NCI-H2029 (cell line): ENCODE results near the gene G3BP1.
A peak's percentile ranks its signal among the peaks of the same experiment; 100 is the strongest.
"Not testable (repeated sequence)": the region's sequence is repeated elsewhere in the genome, so short reads cannot be mapped to it uniquely, and the experiment has no call there.

Experiments
- DNase-seq: peaks from one replicate; lab custom pipeline; 2025; lab: John Stamatoyannopoulos, UW

The G3BP1 gene

GRCh38 chr5:151771259-151772028 is at the start of gene G3BP1:
Gene G3BP1, plus strand, starts transcription at chr5:151771954. Its CDS starts 14,667 bp downstream, at chr5:151786621.
- peak; percentile 100 for DNase-seq

GRCh38 chr5:151722546-151722945 is 49.2 kb upstream of the G3BP1 start:
- DNase-seq = no peak

- DNase-seq = no peak
These were observed 47.4 kb upstream of the G3BP1 start for GRCh38 chr5:151724360-151724759.

DNA sequence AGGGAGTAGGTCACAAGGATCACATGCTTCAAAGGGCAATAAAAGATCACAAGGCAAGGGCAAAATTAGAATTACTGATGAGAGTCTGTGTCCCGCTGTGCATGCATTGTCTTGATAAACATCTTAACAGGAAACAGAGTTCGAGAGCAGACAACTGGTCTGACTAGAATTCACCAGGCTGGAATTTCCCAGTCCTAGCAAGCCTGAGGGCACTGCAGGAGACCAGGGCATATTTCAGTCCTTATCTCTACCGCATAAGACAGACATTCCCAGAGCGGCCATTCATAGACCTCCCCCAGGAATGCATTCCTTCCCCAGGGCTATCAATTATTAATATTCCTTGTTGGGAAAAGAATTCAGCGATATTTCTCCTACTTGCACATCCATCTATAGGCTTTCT is 42.2 kb upstream of the G3BP1 start:
- DNase-seq = not testable (repeated sequence)

DNA sequence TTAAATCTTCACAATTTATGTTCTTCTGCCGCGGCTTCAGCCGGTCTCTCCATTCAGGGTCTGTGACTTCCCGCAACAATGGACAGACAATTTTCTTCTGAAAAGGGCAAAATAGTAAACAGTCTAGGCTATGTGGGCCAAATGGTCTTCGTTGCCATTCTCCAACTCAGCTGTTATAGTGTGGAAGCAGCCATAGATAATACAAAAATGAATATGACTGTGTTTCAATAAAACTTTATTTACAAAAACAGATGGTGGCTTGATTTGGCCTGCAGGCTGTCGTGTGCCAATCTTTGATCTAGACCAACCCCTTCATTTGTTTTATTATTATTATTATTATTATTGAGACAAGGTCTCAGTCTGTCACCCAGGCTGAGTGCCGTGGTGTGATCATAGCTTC is 41.4 kb upstream of the G3BP1 start:
- DNase-seq = no peak

- DNase-seq = no peak
These were observed 38.2 kb upstream of the G3BP1 start for GRCh38 chr5:151733358-151734063.

GRCh38 chr5:151734064-151734408 is 37.7 kb upstream of the G3BP1 start:
- DNase-seq = no peak

- no peak for DNase-seq
These were observed 36.1 kb upstream of the G3BP1 start for GRCh38 chr5:151735646-151736045.

GRCh38 chr5:151737431-151737830 is 34.3 kb upstream of the G3BP1 start:
- no peak for DNase-seq

DNA sequence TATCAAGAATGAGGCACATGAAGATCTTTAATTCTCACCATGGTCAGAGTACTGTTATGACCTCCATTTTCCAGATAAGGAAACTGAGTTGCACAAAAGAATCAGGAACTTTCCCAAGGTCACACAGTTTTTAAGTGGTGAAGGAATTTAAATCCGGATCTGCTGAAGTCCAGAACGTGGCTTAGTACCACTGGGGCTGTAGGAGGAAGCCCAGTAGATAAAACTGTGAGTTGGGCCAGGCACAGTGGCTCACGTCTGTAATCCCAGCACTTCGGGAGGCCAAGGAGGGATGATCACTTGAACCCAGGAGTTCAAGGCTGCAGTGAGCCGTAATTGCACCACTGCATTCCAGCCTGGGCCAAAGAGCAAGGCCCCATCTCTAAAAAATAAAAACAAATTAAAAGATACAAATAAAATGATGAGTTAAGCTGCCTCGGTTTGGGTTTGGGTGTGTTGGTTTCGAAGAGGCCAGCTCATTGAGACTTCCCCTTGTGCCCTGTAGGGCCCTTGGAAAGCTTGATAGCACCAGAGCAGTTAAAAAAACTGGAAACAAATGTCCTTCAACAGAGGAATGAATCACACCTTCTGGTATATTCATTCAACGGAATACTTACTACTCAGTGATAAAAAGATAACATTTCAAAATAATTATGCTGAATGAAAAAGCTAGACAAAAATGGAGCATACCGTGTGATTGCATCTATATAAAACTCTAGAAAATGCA is 33.5 kb upstream of the G3BP1 start:
- DNase-seq = no peak

DNA sequence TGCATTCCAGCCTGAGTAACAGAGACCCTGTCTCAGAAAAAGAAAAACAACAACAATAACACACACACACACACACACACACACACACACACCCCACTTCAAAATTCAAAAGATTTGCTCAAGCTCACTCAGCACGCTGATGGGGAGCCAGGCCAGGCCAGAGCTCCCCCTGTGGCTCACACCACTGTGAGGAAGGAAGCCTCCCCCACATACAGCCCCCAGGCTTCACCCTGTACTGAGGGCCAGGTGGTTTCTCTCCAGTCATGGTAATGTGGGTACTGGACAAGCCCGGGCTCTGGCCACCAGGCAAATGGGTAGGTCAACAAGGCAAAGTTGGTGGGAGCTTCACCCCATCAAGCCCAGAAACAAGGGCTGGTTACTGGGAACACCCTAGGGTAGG is 32.4 kb upstream of the G3BP1 start:
- no peak for DNase-seq

GRCh38 chr5:151739939-151740335 is 31.8 kb upstream of the G3BP1 start:
- DNase-seq = no peak

- peak; percentile 3 for DNase-seq
These were observed 31.3 kb upstream of the G3BP1 start for GRCh38 chr5:151740336-151740942.

GRCh38 chr5:151740958-151741373 is 30.8 kb upstream of the G3BP1 start:
- no peak for DNase-seq

DNA sequence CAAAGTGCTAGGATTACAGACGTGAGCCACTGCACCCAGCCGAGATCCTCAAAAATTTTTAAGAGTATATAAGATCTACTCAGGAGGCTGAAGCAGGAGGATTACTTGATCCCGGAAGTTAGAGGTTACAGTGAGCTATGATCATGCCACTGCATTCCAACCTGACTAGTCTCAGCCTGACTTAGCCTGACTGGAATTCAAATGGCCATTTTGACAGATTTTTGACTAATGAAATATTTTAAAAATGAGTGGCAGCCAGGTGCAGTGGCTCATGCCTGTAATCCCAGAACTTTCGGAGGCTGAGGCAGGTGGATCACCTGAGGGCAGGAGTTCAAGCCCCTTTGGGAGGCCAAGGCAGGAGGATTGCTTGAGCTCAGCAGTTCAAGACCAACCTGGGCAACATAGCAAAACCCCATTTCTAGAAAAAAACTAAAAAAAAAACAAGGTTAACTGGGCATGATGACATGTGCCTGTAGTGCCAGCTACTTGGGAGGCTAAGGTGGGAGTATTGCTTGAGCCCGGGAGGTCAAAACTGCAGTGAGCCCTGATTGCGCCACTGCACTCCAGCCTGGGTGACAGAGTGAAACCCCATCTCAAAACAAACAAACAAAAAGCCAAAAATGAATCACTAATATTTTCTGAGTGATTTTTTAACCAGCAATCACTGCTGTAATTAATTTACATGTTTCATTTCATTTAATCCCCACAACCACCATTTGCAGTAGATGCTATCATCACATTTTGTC is 29.9 kb upstream of the G3BP1 start:
- DNase-seq = no peak

GRCh38 chr5:151742870-151743294 is 28.9 kb upstream of the G3BP1 start:
- no peak for DNase-seq

DNA sequence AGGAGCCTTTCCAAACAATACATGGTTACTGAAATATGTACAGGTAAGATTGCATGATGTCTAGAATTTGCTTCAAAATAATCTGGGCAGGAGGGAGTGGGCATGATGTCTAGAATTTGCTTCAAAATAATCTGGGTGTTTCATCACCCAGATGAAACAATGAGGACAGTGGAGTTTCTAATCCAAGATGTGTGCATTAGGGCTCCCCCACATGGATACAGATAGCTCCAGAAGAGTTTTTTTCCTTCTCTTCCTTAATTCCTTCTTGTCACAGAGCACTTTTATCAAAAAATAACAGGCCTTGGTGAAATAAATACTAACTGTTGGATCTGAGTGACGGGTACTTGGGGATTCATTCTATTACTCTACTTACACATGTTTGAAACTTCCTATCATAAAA is 28.2 kb upstream of the G3BP1 start:
- no peak for DNase-seq

- DNase-seq = no peak
These were observed 26.6 kb upstream of the G3BP1 start for GRCh38 chr5:151745071-151745705.

DNA sequence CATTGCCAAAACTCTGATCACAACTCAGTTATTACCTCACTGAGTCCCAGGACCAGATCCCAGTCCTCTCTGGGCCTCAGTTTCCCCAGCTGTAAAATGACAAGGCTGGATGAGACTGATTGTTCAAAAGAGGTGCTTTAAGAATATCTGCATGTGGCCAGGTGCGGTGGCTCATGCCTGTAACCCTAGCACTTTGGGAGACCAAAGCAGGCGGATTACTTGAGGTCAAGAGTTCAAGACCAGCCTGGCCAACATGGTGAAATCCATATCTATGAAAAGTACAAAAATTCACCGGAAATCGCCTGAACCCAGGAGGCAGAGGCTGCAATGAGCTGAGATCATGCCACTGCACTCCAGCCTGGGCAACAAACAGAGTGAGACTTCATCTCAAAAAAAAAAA is 21.6 kb upstream of the G3BP1 start:
- DNase-seq = no peak

DNA sequence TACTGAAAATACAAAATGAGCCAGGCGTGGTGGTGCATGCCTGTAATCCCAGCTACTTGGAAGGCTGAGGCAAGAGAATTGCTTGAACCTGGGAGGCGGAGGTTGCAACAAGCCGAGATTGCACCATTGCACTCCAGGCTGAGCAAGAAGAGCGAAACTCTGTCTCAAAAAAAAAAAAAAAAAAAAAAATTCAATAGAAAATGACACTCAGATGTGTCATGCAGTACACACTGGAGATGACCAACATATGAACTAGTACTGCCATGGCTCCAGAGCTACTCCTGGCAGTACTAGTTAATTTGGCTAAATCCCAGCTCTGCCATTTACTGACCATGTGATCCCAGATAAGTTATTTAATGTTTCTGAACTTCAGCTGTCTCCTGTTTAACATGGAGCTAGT is 20.7 kb upstream of the G3BP1 start:
- no peak for DNase-seq

DNA sequence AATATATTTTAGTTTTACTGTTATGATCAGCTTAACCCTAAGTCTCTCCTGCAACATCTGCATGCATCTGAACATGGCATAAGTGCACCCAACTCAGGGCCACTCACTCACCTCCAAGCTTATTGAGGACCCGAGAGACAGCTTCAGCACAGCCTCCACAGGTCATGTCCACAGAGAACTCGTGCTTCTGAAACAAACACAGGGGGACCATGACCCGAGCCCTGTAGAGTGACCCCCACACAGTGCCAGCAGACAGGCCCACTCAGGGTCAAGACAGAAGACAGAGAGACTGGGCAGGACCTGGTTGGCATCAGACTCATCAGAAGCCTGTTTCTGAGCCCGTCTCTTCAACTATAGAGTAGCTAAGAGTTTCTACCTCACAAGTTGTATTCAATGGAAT is 20.2 kb upstream of the G3BP1 start:
- DNase-seq = no peak
